K562 (cell line): ENCODE results near the gene OAT. TPM values are rescaled to one million over a fixed set of nuclear protein-coding genes. Genes with fewer than 3 reads are reported as not detected.

Experiments
- ATAC-seq: fragments of 200-7000 bp; cut with Tn5 transposase; 3 replicates; pipeline ENCODE4 v1.9.1; 2020; ENCODE audit warnings: moderate library complexity
- BruUV-seq: library from RNA; stranded (reverse); fragments of 400-500 nt; replicated peaks from 2 replicates; lab custom pipeline; 2021; lab: Mats Ljungman, UMichigan
- CTCF ChIA-PET: fragments of 300-600 bp; formaldehyde crosslinking; extraction: SDS; loops from one replicate; lab custom pipeline; 2021; ENCODE audit warnings: low intra/inter-chr PET ratio; lab: Yijun Ruan, JAX
- POLR2A ChIA-PET: fragments of 300-600, 350-650 bp; sonication (Branson Sonifier 250); formaldehyde crosslinking; extraction: SDS; loops from one replicate; lab custom pipeline; 2021; ENCODE audit warnings: antibody characterized with exemption, inconsistent platforms; lab: Yijun Ruan, JAX
- DNase-seq, 4 experiments: peaks; one replicate each; pipeline versions ENCODE4 v3.0.0 to v3.0.0-alpha.2; 2011 to 2018; ENCODE audit warnings: low spot score in 3 of 4, mixed read lengths in 3 of 4; ENCODE audit errors: extremely low read depth in 1 of 4
- FAIRE-seq: peaks from 2 replicates; lab custom pipeline; 2011; peaks lifted over from hg19 to GRCh38; lab: Jason Lieb, UNC
- H2AFZ ChIP-seq: 2 replicates; pipeline ENCODE4 v1.6.0; 2011; ENCODE audit warnings: low read depth, low read length, control low read depth, inconsistent platforms
- H3K27ac ChIP-seq: fragments of 200-600 bp; 3 replicates; pipeline ENCODE4 v1.8.0; 2011; ENCODE audit warnings: low read depth, mild to moderate bottlenecking, control low read depth, inconsistent platforms, low read length, moderate library complexity, mixed read lengths; ENCODE audit errors: extremely low read depth
- H3K27me3 ChIP-seq, 2 experiments: fragments of 300-600 bp in 1 of 2; 2 replicates in 1 of 2; 3 replicates in 1 of 2; pipeline versions ENCODE4 v1.6.0 to v1.8.0; 2011; ENCODE audit warnings: inconsistent platforms in 2 of 2, low read length in 2 of 2, mild to moderate bottlenecking in 1 of 2, mixed read lengths in 1 of 2, moderate library complexity in 1 of 2; ENCODE audit not compliant: control insufficient read depth in 2 of 2, insufficient read depth in 2 of 2
- H3K36me3 ChIP-seq: fragments of 300-600 bp; 3 replicates; pipeline ENCODE4 v1.8.0; 2011; ENCODE audit warnings: mild to moderate bottlenecking, low read length, inconsistent platforms; ENCODE audit not compliant: control insufficient read depth, insufficient read depth
- H3K4me1 ChIP-seq, 2 experiments: fragments of 200-600 bp in 1 of 2; replicated peaks in 1 of 2; 2 replicates in 1 of 2; 3 replicates in 1 of 2; pipeline versions ENCODE4 v1.5.1 to v1.8.0; 2011; ENCODE audit warnings: inconsistent platforms in 2 of 2, low read length in 2 of 2, mild to moderate bottlenecking in 1 of 2, mixed read lengths in 1 of 2, moderate library complexity in 1 of 2; ENCODE audit not compliant: control insufficient read depth in 2 of 2, insufficient read depth in 2 of 2
- H3K4me2 ChIP-seq: 2 replicates; pipeline ENCODE4 v1.6.1; 2011; ENCODE audit warnings: low read length, control low read depth, inconsistent platforms, mixed read lengths; ENCODE audit not compliant: insufficient read depth
- H3K4me3 ChIP-seq: fragments of 200-600 bp; sonication (generic), shearing (Covaris generic); 2 replicates; pipeline ENCODE4 v1.5.1; 2016; ENCODE audit warnings: control low read depth, inconsistent platforms
- H3K79me2 ChIP-seq: fragments of 200-600 bp; 3 replicates; pipeline ENCODE4 v1.8.0; 2011; ENCODE audit warnings: low read length, inconsistent platforms; ENCODE audit not compliant: control insufficient read depth, insufficient read depth
- H3K9ac ChIP-seq, 2 experiments: 2 replicates each; pipeline versions ENCODE4 v1.6.0 to v1.6.1; 2011; ENCODE audit warnings: low read depth in 2 of 2, low read length in 2 of 2, control low read depth in 1 of 2, inconsistent platforms in 1 of 2, mild to moderate bottlenecking in 1 of 2, mixed read lengths in 1 of 2; ENCODE audit not compliant: insufficient read depth in 1 of 2
- H3K9me1 ChIP-seq: one replicate; pipeline ENCODE4 v1.6.0; 2011; ENCODE audit warnings: inconsistent platforms, mild to moderate bottlenecking, low read length, moderate library complexity; ENCODE audit not compliant: control insufficient read depth, insufficient read depth
- H3K9me3 ChIP-seq: replicated peaks from 2 replicates; pipeline ENCODE4 v1.5.1; 2011; ENCODE audit warnings: low read depth, low read length, inconsistent platforms; ENCODE audit not compliant: control insufficient read depth, insufficient read depth
- H4K20me1 ChIP-seq: replicated peaks from 2 replicates; pipeline ENCODE4 v1.6.1; 2011; ENCODE audit warnings: low read length, inconsistent platforms, mixed read lengths; ENCODE audit not compliant: control insufficient read depth, insufficient read depth
- CCAR2 ChIP-seq: fragments of 200-400 bp; formaldehyde crosslinking; IDR thresholded peaks from 2 replicates; pipeline ENCODE4 v1.6.1; 2017; ENCODE audit warnings: mild to moderate bottlenecking, low read depth, low read length
- HMBOX1 ChIP-seq: sonication (generic); IDR thresholded peaks from 2 replicates; pipeline ENCODE4 v1.6.1; 2016
- HMGN3 ChIP-seq: IDR thresholded peaks from 2 replicates; pipeline ENCODE4 v1.6.1; 2011; ENCODE audit warnings: borderline replicate concordance, low read depth, mild to moderate bottlenecking, mixed read lengths, low read length; ENCODE audit not compliant: insufficient read length; ENCODE audit errors: extremely low read depth
- NONO ChIP-seq, 2 experiments: fragments of 200-400 bp in 1 of 2; fragments of 450-650 bp in 1 of 2; formaldehyde crosslinking in 1 of 2; IDR thresholded peaks; 2 replicates each; pipeline ENCODE4 v1.6.1; 2017; ENCODE audit warnings: low read depth in 2 of 2, mild to moderate bottlenecking in 2 of 2, moderate library complexity in 2 of 2, low read length in 1 of 2
- PHB2 ChIP-seq: fragments of 450-650 bp; IDR thresholded peaks from 2 replicates; pipeline ENCODE4 v1.6.1; 2017; ENCODE audit warnings: low read depth
- SRSF7 ChIP-seq: fragments of 200-400 bp; formaldehyde crosslinking; optimal IDR thresholded peaks from 2 replicates; pipeline ENCODE3; 2017; ENCODE audit warnings: mild to moderate bottlenecking, low read depth, low read length
- ZC3H8 ChIP-seq: fragments of 450-650 bp; IDR thresholded peaks from 2 replicates; pipeline ENCODE4 v1.6.1; 2017
- ZHX1 ChIP-seq: fragments of 150-350 bp; conservative IDR thresholded peaks from 2 replicates; pipeline ENCODE4 v1.6.1; 2014; ENCODE audit warnings: low read length
- ZNF184 ChIP-seq: sonication (generic); formaldehyde crosslinking; IDR thresholded peaks from 2 replicates; pipeline ENCODE4 v1.5.0; 2020; ENCODE audit warnings: missing genetic modification reagents
- ZNF197 ChIP-seq: fragments of 200-800 bp; sonication (Bioruptor generic); IDR thresholded peaks from 2 replicates; pipeline ENCODE4 v1.6.1; 2016; ENCODE audit warnings: low read depth, missing genetic modification characterization, missing compliant biosample characterization
- ZNF384 ChIP-seq: IDR thresholded peaks from 2 replicates; pipeline ENCODE4 v1.6.1; 2012; ENCODE audit warnings: low read depth, low read length, improper control_type of control experiment
- WGBS: fragments of 100-300 bp; shearing (Covaris generic); methylation state at CpG from one replicate; pipeline ENCODE4 v1.1.6; 2016; ENCODE audit warnings: low coverage, mixed read lengths; ENCODE audit not compliant: insufficient coverage; ENCODE audit errors: missing lambda C conversion rate; 5-methylcytosine and 5-hydroxymethylcytosine counted together
- in situ Hi-C: fragments of 300-500 bp; cut with MboI; formaldehyde crosslinking; loops from 4 replicates; pipeline ENCODE4 v1.15.0; 2018; ENCODE audit warnings: inconsistent platforms, mixed read lengths
- intact Hi-C: fragments of 100-400 bp; cut with micrococcal nuclease; formaldehyde crosslinking; loops from 2 replicates; pipeline ENCODE4 v1.14.2; 2022
- polyA plus RNA-seq, 8 experiments: library from polyadenylated mRNA; depleted of rRNA in 4 of 8; stranded (reverse) in 5 of 8; unstranded in 3 of 8; fragments of >200 nt; fragmentation: Nextera tagmentation in 2 of 8; fragmentation: Illumina TruSeq in 1 of 8; extraction: Ambion mirVana in 2 of 8; extraction: Trizol in 1 of 8; gene quantifications; 2 replicates each; pipeline versions ENCODE4 v1.2.1 to v1.2.3, GENCODE V29; 2011 to 2014; ENCODE audit warnings: inconsistent platforms in 1 of 8, missing spikeins in 1 of 8
- total RNA-seq, 7 experiments: library from RNA; depleted of rRNA in 6 of 7; stranded (reverse); fragments of >200 nt in 6 of 7; fragmentation: Illumina TruSeq in 2 of 7; extraction: Trizol in 2 of 7; gene quantifications; 2 replicates each; pipeline versions ENCODE4 v1.2.1 to v1.2.3, GENCODE V29; 2011 to 2021; ENCODE audit warnings: low replicate concordance in 1 of 7
- TF ChIP-seq, protein P1 (sequence below): sonication (generic); formaldehyde crosslinking; IDR thresholded peaks from 2 replicates; pipeline ENCODE4 v1.9.0; 2022; ENCODE audit warnings: mild to moderate bottlenecking, missing genetic modification reagents

OAT gene
- total and polyA plus RNA-seq, 9 of the 15 experiments (the other 6 are each of a cell fraction or from before 2014, with no cell fraction given) = 100 to 312 (median 163) TPM

- ChIA-PET POLR2A (no interaction called here), CTCF (no interaction called here)
- Histone ChIP-seq H3K4me1 (peaks cover 0 to 8% of the 10 kb centered on the region in 2 experiments; a peak in 3 of 5 replicates), H3K9me1 (no peaks in the 10 kb centered on the region), H3K4me3 (no peak overlapping the region), H3K9me3 (no peaks in the 10 kb centered on the region), H4K20me1 (no peaks in the 10 kb centered on the region), H3K27me3 (peaks cover 0 to 43% of the 10 kb centered on the region in 2 experiments; a peak in 2 of 5 replicates), H3K9ac (no peak overlapping the region), H3K36me3 (no peaks in the 10 kb centered on the region), H2AFZ (no peak overlapping the region), H3K27ac (no peak overlapping the region), H3K4me2 (no peak overlapping the region), H3K79me2 (no peaks in the 10 kb centered on the region)
- no peak for FAIRE-seq
- no peak for DNase-seq
- in situ Hi-C loops (no loop called here), intact Hi-C loops (no loop called here)
- BruUV-seq = no TSS peak
- TF ChIP-seq, protein P1, sequence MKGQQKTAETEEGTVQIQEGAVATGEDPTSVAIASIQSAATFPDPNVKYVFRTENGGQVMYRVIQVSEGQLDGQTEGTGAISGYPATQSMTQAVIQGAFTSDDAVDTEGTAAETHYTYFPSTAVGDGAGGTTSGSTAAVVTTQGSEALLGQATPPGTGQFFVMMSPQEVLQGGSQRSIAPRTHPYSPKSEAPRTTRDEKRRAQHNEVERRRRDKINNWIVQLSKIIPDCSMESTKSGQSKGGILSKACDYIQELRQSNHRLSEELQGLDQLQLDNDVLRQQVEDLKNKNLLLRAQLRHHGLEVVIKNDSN (CRISPR knock-in tag) = no peak
- no peak for ATAC-seq
- 5% methylated on average over 7 of the region's 8 CpGs for WGBS
Observed at GRCh38 chr10:124350806-124351205, 67.9 kb downstream of the OAT start.

DNA sequence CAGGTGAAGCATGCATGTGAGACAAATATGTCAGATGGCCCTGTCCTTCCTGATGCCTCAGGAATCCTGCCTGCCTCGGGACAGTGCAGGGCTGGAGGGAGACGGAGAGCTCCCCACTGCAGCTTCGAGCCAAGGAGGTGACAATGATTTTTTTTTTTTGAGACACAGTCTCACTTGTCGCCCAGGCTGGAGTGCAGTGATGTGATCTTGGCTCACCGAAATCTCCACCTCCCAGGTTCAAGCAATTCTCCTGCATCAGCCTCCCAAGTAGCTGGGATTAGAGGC lies 68.8 kb downstream of the OAT start:
- H3K4me1 ChIP-seq = peaks cover 0 to 6% of the 10 kb centered on the region in 2 experiments; a peak in 3 of 5 replicates
- H3K27ac ChIP-seq = no peak overlapping the region
- H2AFZ ChIP-seq = no peak overlapping the region
- intact Hi-C loops = no loop called here
- in situ Hi-C loops = no loop called here
- no peaks in the 10 kb centered on the region for H3K9me1 ChIP-seq
- no peaks in the 10 kb centered on the region for H4K20me1 ChIP-seq
- ChIA-PET CTCF (no interaction called here), POLR2A (no interaction called here)
- 0% methylated on average over 5 of the region's 5 CpGs for WGBS
- FAIRE-seq (no peak), DNase-seq (no peak), ATAC-seq (no peak)
- H3K9me3 ChIP-seq = no peaks in the 10 kb centered on the region
- no peak overlapping the region for H3K9ac ChIP-seq
- peaks cover 0 to 48% of the 10 kb centered on the region in 2 experiments; a peak in 2 of 5 replicates for H3K27me3 ChIP-seq
- no TSS peak for BruUV-seq
- H3K79me2 ChIP-seq = no peaks in the 10 kb centered on the region
- no peak overlapping the region for H3K4me2 ChIP-seq
- no peak overlapping the region for H3K4me3 ChIP-seq
- no peaks in the 10 kb centered on the region for H3K36me3 ChIP-seq
- TF ChIP-seq HMBOX1 (no peak), ZNF384 (no peak), ZNF197 (CRISPR knock-in tag) (no peak), SRSF7 (no peak), ZC3H8 (no peak), ZHX1 (no peak), CCAR2 (no peak), ZNF184 (no peak), PHB2 (no peak), NONO (IDR thresholded peaks at IDR 0.05; ENCODE audit: low read depth in 2 of 2, low read length in 1 of 2) (no peak), HMGN3 (no peak)
